ENCODE data around the gene MAN2C1.

DNA sequence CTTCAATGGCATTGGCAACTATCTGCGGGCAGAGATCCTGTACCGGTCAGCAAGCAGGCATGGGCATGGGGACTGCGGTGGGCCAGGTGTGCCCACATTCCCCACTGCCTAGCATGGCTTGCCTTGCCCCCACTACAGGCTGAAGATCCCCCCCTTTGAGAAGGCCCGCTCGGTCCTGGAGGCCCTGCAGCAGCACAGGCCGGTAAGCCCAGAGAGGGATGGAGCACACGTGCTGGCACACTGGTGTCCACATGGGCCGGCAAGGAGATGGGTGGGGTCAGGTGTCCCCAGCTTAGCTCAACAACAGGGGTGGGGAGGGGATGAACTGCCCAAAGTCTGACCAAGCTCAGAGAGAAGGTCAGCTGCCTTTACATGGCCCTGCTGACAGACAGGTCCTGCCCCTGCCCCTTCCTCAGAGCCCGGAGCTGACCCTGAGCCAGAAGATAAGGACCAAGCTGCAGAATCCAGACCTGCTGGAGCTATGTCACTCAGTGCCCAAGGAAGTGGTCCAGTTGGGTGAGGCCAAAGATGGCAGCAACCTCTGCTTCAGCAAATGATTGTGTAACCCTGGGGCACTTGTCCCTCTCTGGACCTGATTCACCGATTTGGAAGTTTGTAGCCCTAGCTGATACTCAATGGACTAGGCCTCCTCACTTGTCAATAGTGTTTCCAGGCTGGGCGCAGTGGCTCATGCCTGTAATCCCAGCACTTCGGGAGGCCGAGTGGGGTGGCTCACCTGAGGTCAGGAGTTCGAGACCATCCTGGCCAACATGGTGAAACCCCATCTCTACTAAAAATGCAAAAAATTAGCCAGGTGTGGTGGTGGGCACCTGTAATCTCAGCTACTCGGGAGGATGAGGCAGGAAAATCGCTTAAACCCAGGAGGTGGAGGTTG is 16.0 kb downstream of the MAN2C1 start:
- TF ChIP-seq BHLHE40 (IDR thresholded peaks at IDR 0.05; ENCODE audit: borderline replicate concordance), result no peak
- no peak for TF ChIP-seq CTBP1 (IDR thresholded peaks at IDR 0.05; ENCODE audit: borderline replicate concordance)
